Natural killer cell (primary cell): Measurements from ENCODE around the gene CHD2. TPM values are rescaled to one million over a fixed set of nuclear protein-coding genes. Genes with fewer than 3 reads are reported as not detected.

Experiments
- ATAC-seq, 3 donors: fragments of 150-1000 bp in 2 of 3; fragments of 200-7000 bp in 1 of 3; cut with Tn5 transposase; 1 replicate in 1 of 3; 2 replicates in 2 of 3; pipeline ENCODE4 v1.10.0; 2021; ENCODE audit warnings: mild to moderate bottlenecking in 2 of 3, moderate library complexity in 2 of 3
- DNase-seq, 2 donors: peaks; one replicate each; pipeline versions ENCODE4 v3.0.0 to v3.0.0-alpha.2; 2013 to 2021; ENCODE audit warnings: mixed read lengths in 1 of 2
- H3K27ac ChIP-seq: one replicate; pipeline ENCODE4 v1.5.1; 2013; ENCODE audit warnings: mild to moderate bottlenecking, low read length
- H3K27me3 ChIP-seq: one replicate; pipeline ENCODE4 v1.6.1; 2013; ENCODE audit warnings: low read length; ENCODE audit not compliant: control insufficient read depth, insufficient read depth
- H3K36me3 ChIP-seq: one replicate; pipeline ENCODE4 v1.6.1; 2013; ENCODE audit warnings: low read length; ENCODE audit not compliant: control insufficient read depth, insufficient read depth
- H3K4me1 ChIP-seq: one replicate; pipeline ENCODE4 v1.6.1; 2013; ENCODE audit warnings: low read length; ENCODE audit not compliant: control insufficient read depth, insufficient read depth
- H3K4me3 ChIP-seq: one replicate; pipeline ENCODE4 v1.5.1; 2013; ENCODE audit warnings: low read length
- H3K9me3 ChIP-seq: one replicate; pipeline ENCODE4 v1.6.1; 2013; ENCODE audit warnings: low read length; ENCODE audit not compliant: control insufficient read depth, insufficient read depth
- H3K27ac Mint-ChIP-seq, 2 donors: one replicate each; pipeline ENCODE4 v1.8.0; 2022; ENCODE audit warnings: mild to moderate bottlenecking in 2 of 2, mixed read lengths in 2 of 2, moderate library complexity in 1 of 2
- H3K27me3 Mint-ChIP-seq, 2 donors: one replicate each; pipeline ENCODE4 v1.8.0; 2022; ENCODE audit warnings: low read depth in 2 of 2, mixed read lengths in 2 of 2
- H3K36me3 Mint-ChIP-seq: one replicate; pipeline ENCODE4 v1.8.0; 2022; ENCODE audit warnings: mixed read lengths
- H3K4me1 Mint-ChIP-seq, 2 donors: one replicate each; pipeline ENCODE4 v1.8.0; 2022; ENCODE audit warnings: mixed read lengths in 2 of 2
- H3K4me3 Mint-ChIP-seq: one replicate; pipeline ENCODE4 v1.8.0; 2022; ENCODE audit warnings: mild to moderate bottlenecking, moderate library complexity, mixed read lengths
- H3K9me3 Mint-ChIP-seq, 2 donors: one replicate each; pipeline ENCODE4 v1.8.0; 2022; ENCODE audit warnings: mixed read lengths in 2 of 2
- CTCF ChIP-seq: fragments of 200-600 bp; IDR thresholded peaks from one replicate; pipeline ENCODE4 v1.8.0; 2022; ENCODE audit warnings: antibody characterized with exemption
- WGBS: methylation state at CpG from one replicate; pipeline ENCODE4 v1.1.7; 2013; ENCODE audit warnings: missing lambda C conversion rate; ENCODE audit not compliant: insufficient coverage; 5-methylcytosine and 5-hydroxymethylcytosine counted together
- intact Hi-C: fragments of 100-400 bp; cut with micrococcal nuclease; formaldehyde crosslinking; loops from one replicate; pipeline ENCODE4 v1.14.2; 2022
- total RNA-seq, 4 donors: library from RNA; stranded (reverse); fragments of 120-200 nt in 1 of 4; gene quantifications; one replicate each; pipeline versions ENCODE4 v1.2.3 to v1.2.4, GENCODE V29; 2013 to 2022

The CHD2 gene
- total RNA-seq, 3 donors from 2014 or later (not counting 1 experiment from before 2014, with no cell fraction given) = 418 to 449 (median 441) TPM

DNA sequence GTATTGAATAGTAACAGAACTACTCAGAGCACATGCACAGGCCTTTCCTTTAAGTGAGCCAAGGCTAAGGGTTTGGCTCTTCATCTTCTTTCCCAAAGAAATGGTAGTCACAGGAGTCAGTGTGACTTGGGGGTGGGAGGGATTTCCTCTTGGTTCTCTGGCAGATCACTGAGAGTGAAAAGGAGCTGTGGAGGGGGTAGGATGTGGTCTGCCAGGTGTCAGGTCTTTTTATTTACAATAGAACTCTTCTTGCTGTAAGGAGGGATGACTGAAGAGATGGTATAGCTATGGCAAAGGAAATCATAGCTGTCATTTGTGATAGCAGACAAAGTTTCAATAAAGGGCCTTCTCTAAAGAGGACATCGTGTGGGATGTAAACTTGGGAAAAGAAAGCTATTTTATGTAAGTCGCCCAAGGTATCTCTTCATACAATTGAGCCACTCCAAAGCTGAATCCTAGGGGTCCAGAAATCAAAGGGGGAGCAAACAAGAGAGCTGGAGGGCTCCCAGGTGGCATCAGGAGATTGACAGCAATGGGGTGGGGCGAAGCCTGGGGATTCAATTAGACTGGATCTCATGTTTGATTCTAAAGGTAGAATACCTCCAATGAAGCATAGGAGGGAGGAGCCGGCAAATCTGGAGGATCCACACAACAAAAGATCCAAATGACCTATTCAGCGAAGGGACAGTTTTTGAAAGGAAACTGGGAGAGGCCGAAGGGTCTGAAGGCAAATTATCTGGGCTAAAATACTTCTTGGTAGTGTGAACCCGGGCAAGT, 20.0 kb upstream of the CHD2 start:
- intact Hi-C loops = loop anchor here (5.0 kb wide), 1 partner anchor 48 kb away; no protein-coding TSS in a partner anchor
- Mint-ChIP-seq H3K9me3 (no peaks in the 10 kb centered on the region), H3K27ac (peak overlapping the region; percentile 93 to 98), H3K4me1 (peaks cover 34 to 40% of the 10 kb centered on the region in 2 donors), H3K27me3 (peaks cover 9 to 16% of the 10 kb centered on the region in 2 donors), H3K36me3 (peaks cover 15% of the 10 kb centered on the region), H3K4me3 (peak overlapping the region; percentile 78)
- Histone ChIP-seq H3K36me3 (no peaks in the 10 kb centered on the region), H3K4me1 (peaks cover 19% of the 10 kb centered on the region), H3K9me3 (no peaks in the 10 kb centered on the region), H3K27me3 (no peaks in the 10 kb centered on the region), H3K4me3 (no peak overlapping the region), H3K27ac (peak overlapping the region; percentile 86)
- WGBS = 95% methylated on average over 7 of the region's 7 CpGs
- DNase-seq (peak in 1 of 2 donors; percentile 55), ATAC-seq (no peak)
- TF ChIP-seq CTCF = no peak

DNA sequence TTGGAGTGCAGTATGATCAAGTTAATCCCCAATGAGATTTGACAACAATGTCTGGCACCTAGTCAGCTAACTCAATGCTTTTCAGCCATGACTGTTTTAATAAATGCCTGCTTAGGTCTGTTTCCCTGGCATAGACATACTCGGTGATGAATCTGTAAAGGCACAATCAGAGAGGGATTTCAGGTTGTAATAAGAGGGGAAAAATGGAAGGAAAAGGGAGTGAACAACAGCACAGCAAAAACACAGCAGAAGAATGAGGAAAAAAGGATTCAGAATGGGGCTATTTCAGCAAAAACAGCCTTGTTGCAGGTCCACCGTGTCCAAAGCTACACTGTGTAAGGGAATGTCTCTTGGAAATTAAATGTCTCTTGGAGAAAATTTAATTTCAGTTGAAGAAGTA, 19.3 kb upstream of the CHD2 start:
- intact Hi-C loops = loop anchor here (5.0 kb wide), 1 partner anchor 48 kb away; no protein-coding TSS in a partner anchor
- H3K4me3 ChIP-seq = no peak overlapping the region
- ATAC-seq (no peak), DNase-seq (no peak)
- peak overlapping the region; percentile 86 for H3K27ac ChIP-seq
- Mint-ChIP-seq H3K4me1 (peaks cover 34 to 47% of the 10 kb centered on the region in 2 donors), H3K27ac (peak overlapping the region; percentile 93 to 98), H3K27me3 (peaks cover 9 to 16% of the 10 kb centered on the region in 2 donors), H3K4me3 (peak overlapping the region; percentile 78), H3K36me3 (peaks cover 15% of the 10 kb centered on the region), H3K9me3 (no peaks in the 10 kb centered on the region)
- H3K9me3 ChIP-seq = no peaks in the 10 kb centered on the region
- 91% methylated on average over 1 of the region's 2 CpGs for WGBS
- H3K36me3 ChIP-seq = peaks cover 4% of the 10 kb centered on the region
- H3K4me1 ChIP-seq = peaks cover 19% of the 10 kb centered on the region
- no peaks in the 10 kb centered on the region for H3K27me3 ChIP-seq
- TF ChIP-seq CTCF = no peak

- peak in 1 of 2 donors; percentile 49 for DNase-seq
- whole genome bisulfite sequencing = 29% methylated on average over 7 of the region's 7 CpGs
Measured at GRCh38 chr15:92881211-92881754, 18.8 kb upstream of the CHD2 start.

More at GRCh38 chr15:92881211-92881754, 18.8 kb upstream of the CHD2 start:
- Histone ChIP-seq H3K4me1 (peaks cover 19% of the 10 kb centered on the region), H3K4me3 (no peak overlapping the region), H3K9me3 (no peaks in the 10 kb centered on the region), H3K27ac (peak overlapping the region; percentile 86), H3K36me3 (peaks cover 9% of the 10 kb centered on the region), H3K27me3 (no peaks in the 10 kb centered on the region)
- peaks cover 9 to 16% of the 10 kb centered on the region in 2 donors for H3K27me3 Mint-ChIP-seq
- intact Hi-C loops = loop anchor here (5.0 kb wide), 1 partner anchor 49 kb away; no protein-coding TSS in a partner anchor
- H3K4me1 Mint-ChIP-seq = peaks cover 37 to 47% of the 10 kb centered on the region in 2 donors
- H3K9me3 Mint-ChIP-seq = no peaks in the 10 kb centered on the region
- TF ChIP-seq CTCF = no peak
- H3K36me3 Mint-ChIP-seq = peaks cover 19% of the 10 kb centered on the region
- no peak for ATAC-seq
- H3K27ac Mint-ChIP-seq = peak overlapping the region; percentile 93 to 98
- peak overlapping the region; percentile 87 for H3K4me3 Mint-ChIP-seq
